GM19351 (cell line): ENCODE measurements around the gene DEFB124.
"Not testable (repeated sequence)": the region's sequence is repeated elsewhere in the genome, so short reads cannot be mapped to it uniquely, and the experiment has no call there.

Experiments used
- ATAC-seq: cut with Tn5 transposase; IDR thresholded peaks from one replicate; pipeline ENCODE4 v1.9.1; 2021; ENCODE audit warnings: mild to moderate bottlenecking, moderate library complexity; ENCODE audit not compliant: unreplicated experiment

Gene DEFB124

GRCh38 chr20:31427576-31427975 is 47.4 kb downstream of the DEFB124 start:
- ATAC-seq, result not testable (repeated sequence)

- not testable (repeated sequence) for ATAC-seq
Measured at GRCh38 chr20:31426891-31427551, 47.9 kb downstream of the DEFB124 start.

- no peak for ATAC-seq
Measured at GRCh38 chr20:31425797-31426196, 49.1 kb downstream of the DEFB124 start.

- no peak for ATAC-seq
Measured at GRCh38 chr20:31418307-31418706, 56.6 kb downstream of the DEFB124 start.

DNA sequence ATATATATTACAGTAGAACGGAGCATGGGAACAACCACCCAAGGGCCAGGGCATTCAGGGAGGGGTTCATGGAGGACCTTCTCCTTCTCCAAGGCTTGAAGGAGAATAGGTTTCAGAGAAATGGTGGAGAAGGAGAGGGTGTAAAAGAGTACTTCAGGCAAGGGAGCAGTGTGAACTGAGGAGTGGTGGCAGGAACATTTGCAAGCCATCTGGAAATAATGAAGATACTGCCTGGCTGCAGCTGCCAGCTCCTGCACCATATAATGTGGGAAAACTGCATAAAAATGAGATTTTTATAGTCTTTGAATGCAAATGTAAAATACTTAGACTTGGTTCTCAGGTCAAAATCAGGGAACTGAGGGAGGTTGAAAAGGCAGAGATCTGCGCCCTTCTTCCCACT is 59.3 kb downstream of the DEFB124 start:
- no peak for ATAC-seq
